ENCODE measurements around the gene ADAMTSL1. TPM values are rescaled to one million over a fixed set of nuclear protein-coding genes. Genes with fewer than 3 reads are reported as not detected.

Gene ADAMTSL1
- total RNA-seq, 1 donor from 2014 or later, result 12.6 TPM

GRCh38 chr9:18682907-18683306 is 209.0 kb downstream of the ADAMTSL1 start:
- FAIRE-seq, result no peak
- Histone ChIP-seq H3K9ac (ENCODE audit: low read length) (no peak overlapping the region), H3K79me2 (ENCODE audit: insufficient read depth, low read length) (no peaks in the 10 kb centered on the region), H3K4me2 (ENCODE audit: low read length) (no peak overlapping the region), H4K20me1 (ENCODE audit: insufficient read depth, low read length) (no peaks in the 10 kb centered on the region), H2AFZ (ENCODE audit: low read depth, low read length) (no peak overlapping the region), H3K27me3 (ENCODE audit: insufficient read depth, low read length) (no peaks in the 10 kb centered on the region), H3K4me1 (ENCODE audit: insufficient read depth, low read length) (no peaks in the 10 kb centered on the region), H3K9me3 (ENCODE audit: insufficient read depth, low read depth, low read length) (no peaks in the 10 kb centered on the region), H3K36me3 (ENCODE audit: insufficient read depth, low read length) (peaks cover 50% of the 10 kb centered on the region), H3K4me3 (ENCODE audit: insufficient read depth, low read depth, low read length) (no peak overlapping the region), H3K27ac (ENCODE audit: low read depth, low read length) (no peak overlapping the region)
- no peak overlapping the region for H3K27ac Mint-ChIP-seq (ENCODE audit: unreplicated experiment)
- H3K9me3 Mint-ChIP-seq (ENCODE audit: unreplicated experiment), result no peaks in the 10 kb centered on the region
- H3K4me3 Mint-ChIP-seq (ENCODE audit: unreplicated experiment), result no peak overlapping the region
- no peak for DNase-seq (ENCODE audit: low read depth)
- no peaks in the 10 kb centered on the region for H3K36me3 Mint-ChIP-seq (ENCODE audit: low read depth, unreplicated experiment)
- no peaks in the 10 kb centered on the region for H3K4me1 Mint-ChIP-seq (ENCODE audit: low read depth, unreplicated experiment)
- no peaks in the 10 kb centered on the region for H3K27me3 Mint-ChIP-seq (ENCODE audit: low read depth, unreplicated experiment)
- no peak for TF ChIP-seq CTCF (IDR thresholded peaks at IDR 0.05; ENCODE audit: insufficient read depth, low read depth, low read length)
- TF ChIP-seq EZH2 (IDR thresholded peaks at IDR 0.05; ENCODE audit: insufficient read depth, low read length), result no peak

- DNase-seq (ENCODE audit: low read depth) (no peak), FAIRE-seq (no peak)
- Histone ChIP-seq H3K79me2 (ENCODE audit: insufficient read depth, low read length) (no peaks in the 10 kb centered on the region), H3K4me2 (ENCODE audit: low read length) (no peak overlapping the region), H3K36me3 (ENCODE audit: insufficient read depth, low read length) (peaks cover 50% of the 10 kb centered on the region), H2AFZ (ENCODE audit: low read depth, low read length) (no peak overlapping the region), H3K27ac (ENCODE audit: low read depth, low read length) (no peak overlapping the region), H3K4me1 (ENCODE audit: insufficient read depth, low read length) (no peaks in the 10 kb centered on the region), H3K27me3 (ENCODE audit: insufficient read depth, low read length) (no peaks in the 10 kb centered on the region), H4K20me1 (ENCODE audit: insufficient read depth, low read length) (no peaks in the 10 kb centered on the region), H3K9me3 (ENCODE audit: insufficient read depth, low read depth, low read length) (no peaks in the 10 kb centered on the region), H3K9ac (ENCODE audit: low read length) (no peak overlapping the region), H3K4me3 (ENCODE audit: insufficient read depth, low read depth, low read length) (no peak overlapping the region)
- no peak for TF ChIP-seq CTCF (IDR thresholded peaks at IDR 0.05; ENCODE audit: insufficient read depth, low read depth, low read length)
- TF ChIP-seq EZH2 (IDR thresholded peaks at IDR 0.05; ENCODE audit: insufficient read depth, low read length), result no peak
- no peaks in the 10 kb centered on the region for H3K9me3 Mint-ChIP-seq (ENCODE audit: unreplicated experiment)
- no peaks in the 10 kb centered on the region for H3K36me3 Mint-ChIP-seq (ENCODE audit: low read depth, unreplicated experiment)
- no peak overlapping the region for H3K4me3 Mint-ChIP-seq (ENCODE audit: unreplicated experiment)
- no peak overlapping the region for H3K27ac Mint-ChIP-seq (ENCODE audit: unreplicated experiment)
- no peaks in the 10 kb centered on the region for H3K4me1 Mint-ChIP-seq (ENCODE audit: low read depth, unreplicated experiment)
- H3K27me3 Mint-ChIP-seq (ENCODE audit: low read depth, unreplicated experiment), result no peaks in the 10 kb centered on the region
These were observed 209.4 kb downstream of the ADAMTSL1 start for GRCh38 chr9:18683312-18683711.

- H3K9me3 ChIP-seq (ENCODE audit: insufficient read depth, low read depth, low read length), result no peaks in the 10 kb centered on the region
- H3K27me3 ChIP-seq (ENCODE audit: insufficient read depth, low read length), result no peaks in the 10 kb centered on the region
- Mint-ChIP-seq H3K4me3 (ENCODE audit: unreplicated experiment) (no peak overlapping the region), H3K36me3 (ENCODE audit: low read depth, unreplicated experiment) (no peaks in the 10 kb centered on the region), H3K27ac (ENCODE audit: unreplicated experiment) (no peak overlapping the region), H3K9me3 (ENCODE audit: unreplicated experiment) (no peaks in the 10 kb centered on the region), H3K27me3 (ENCODE audit: low read depth, unreplicated experiment) (no peaks in the 10 kb centered on the region), H3K4me1 (ENCODE audit: low read depth, unreplicated experiment) (no peaks in the 10 kb centered on the region)
- H3K4me1 ChIP-seq (ENCODE audit: insufficient read depth, low read length), result no peaks in the 10 kb centered on the region
- no peak overlapping the region for H3K9ac ChIP-seq (ENCODE audit: low read length)
- H3K4me2 ChIP-seq (ENCODE audit: low read length), result no peak overlapping the region
- H2AFZ ChIP-seq (ENCODE audit: low read depth, low read length), result no peak overlapping the region
- H3K27ac ChIP-seq (ENCODE audit: low read depth, low read length), result no peak overlapping the region
- no peak for TF ChIP-seq EZH2 (IDR thresholded peaks at IDR 0.05; ENCODE audit: insufficient read depth, low read length)
- TF ChIP-seq CTCF (IDR thresholded peaks at IDR 0.05; ENCODE audit: insufficient read depth, low read depth, low read length), result no peak
- no peak for FAIRE-seq
- no peak overlapping the region for H3K4me3 ChIP-seq (ENCODE audit: insufficient read depth, low read depth, low read length)
- no peaks in the 10 kb centered on the region for H3K79me2 ChIP-seq (ENCODE audit: insufficient read depth, low read length)
- H3K36me3 ChIP-seq (ENCODE audit: insufficient read depth, low read length), result peaks cover 50% of the 10 kb centered on the region
- DNase-seq (ENCODE audit: low read depth), result no peak
- H4K20me1 ChIP-seq (ENCODE audit: insufficient read depth, low read length), result no peaks in the 10 kb centered on the region
These were observed 209.9 kb downstream of the ADAMTSL1 start for GRCh38 chr9:18683851-18684250.

All from astrocyte (in vitro differentiated cells and primary cell).